ES-I3 (cell line): ENCODE results near the gene PTPRG.

Source experiments
- H3K36me3 ChIP-seq: 2 replicates; pipeline ENCODE4 v1.6.1; 2013; ENCODE audit warnings: mild to moderate bottlenecking, low read length, control low read depth, moderate library complexity; ENCODE audit not compliant: insufficient read depth
- H3K4me1 ChIP-seq: 2 replicates; pipeline ENCODE4 v1.6.1; 2013; ENCODE audit warnings: mild to moderate bottlenecking, control low read depth, low read length; ENCODE audit not compliant: insufficient read depth
- H3K9ac ChIP-seq: 2 replicates; pipeline ENCODE4 v1.6.1; 2013; ENCODE audit warnings: low read depth, mild to moderate bottlenecking, low read length, moderate library complexity
- H3K9me3 ChIP-seq: 2 replicates; pipeline ENCODE4 v1.6.1; 2013; ENCODE audit warnings: mild to moderate bottlenecking, low read length, moderate library complexity; ENCODE audit not compliant: control insufficient read depth, insufficient read depth

Gene PTPRG

GRCh38 chr3:61570813-61571212 is 9.4 kb downstream of the PTPRG start:
- Histone ChIP-seq H3K36me3 (no peaks in the 10 kb centered on the region), H3K9me3 (no peaks in the 10 kb centered on the region), H3K9ac (no peak overlapping the region), H3K4me1 (peaks cover 24% of the 10 kb centered on the region)

GRCh38 chr3:61571516-61572336 is 10.4 kb downstream of the PTPRG start:
- Histone ChIP-seq H3K9me3 (no peaks in the 10 kb centered on the region), H3K4me1 (peaks cover 22% of the 10 kb centered on the region)

GRCh38 chr3:61572879-61573278 is 11.5 kb downstream of the PTPRG start:
- no peak overlapping the region for H3K9ac ChIP-seq
- no peaks in the 10 kb centered on the region for H3K9me3 ChIP-seq
- no peaks in the 10 kb centered on the region for H3K36me3 ChIP-seq
- H3K4me1 ChIP-seq = peaks cover 24% of the 10 kb centered on the region; the same call in 1 of the 2 replicates

More at GRCh38 chr3:61571516-61572336, 10.4 kb downstream of the PTPRG start:
- no peak overlapping the region for H3K9ac ChIP-seq
- no peaks in the 10 kb centered on the region for H3K36me3 ChIP-seq

GRCh38 chr3:61573441-61573840 is 12.1 kb downstream of the PTPRG start:
- Histone ChIP-seq H3K4me1 (peaks cover 29% of the 10 kb centered on the region; the same call in 1 of the 2 replicates), H3K36me3 (no peaks in the 10 kb centered on the region), H3K9me3 (no peaks in the 10 kb centered on the region), H3K9ac (no peak overlapping the region)

GRCh38 chr3:61574854-61575253 is 13.5 kb downstream of the PTPRG start:
- Histone ChIP-seq H3K9ac (no peak overlapping the region), H3K9me3 (no peaks in the 10 kb centered on the region), H3K36me3 (no peaks in the 10 kb centered on the region), H3K4me1 (peaks cover 31% of the 10 kb centered on the region)

- Histone ChIP-seq H3K9me3 (no peaks in the 10 kb centered on the region), H3K4me1 (peaks cover 35% of the 10 kb centered on the region), H3K9ac (no peak overlapping the region), H3K36me3 (no peaks in the 10 kb centered on the region)
These were observed 14.5 kb downstream of the PTPRG start for GRCh38 chr3:61575893-61576292.

- H3K4me1 ChIP-seq = peaks cover 33% of the 10 kb centered on the region
- no peak overlapping the region for H3K9ac ChIP-seq
- H3K9me3 ChIP-seq = no peaks in the 10 kb centered on the region
- H3K36me3 ChIP-seq = no peaks in the 10 kb centered on the region
These were observed 16.4 kb downstream of the PTPRG start for GRCh38 chr3:61577760-61578159.

GRCh38 chr3:61578667-61579367 is 17.4 kb downstream of the PTPRG start:
- H3K9ac ChIP-seq = no peak overlapping the region
- peaks cover 32% of the 10 kb centered on the region for H3K4me1 ChIP-seq
- no peaks in the 10 kb centered on the region for H3K9me3 ChIP-seq
- H3K36me3 ChIP-seq = no peaks in the 10 kb centered on the region

GRCh38 chr3:61579685-61580084 is 18.3 kb downstream of the PTPRG start:
- Histone ChIP-seq H3K9ac (no peak overlapping the region), H3K9me3 (no peaks in the 10 kb centered on the region), H3K4me1 (peaks cover 23% of the 10 kb centered on the region), H3K36me3 (no peaks in the 10 kb centered on the region)

GRCh38 chr3:61580982-61581643 is 19.7 kb downstream of the PTPRG start:
- Histone ChIP-seq H3K9ac (no peak overlapping the region), H3K4me1 (peaks cover 19% of the 10 kb centered on the region), H3K9me3 (no peaks in the 10 kb centered on the region), H3K36me3 (no peaks in the 10 kb centered on the region)

- Histone ChIP-seq H3K9me3 (no peaks in the 10 kb centered on the region), H3K4me1 (peaks cover 15% of the 10 kb centered on the region; the same call in 1 of the 2 replicates), H3K36me3 (no peaks in the 10 kb centered on the region), H3K9ac (no peak overlapping the region)
These were observed 20.9 kb downstream of the PTPRG start for GRCh38 chr3:61582287-61582686.

GRCh38 chr3:61582846-61583245 is 21.5 kb downstream of the PTPRG start:
- Histone ChIP-seq H3K9ac (no peak overlapping the region), H3K36me3 (peaks cover 2% of the 10 kb centered on the region; the same call in 1 of the 2 replicates), H3K4me1 (peaks cover 15% of the 10 kb centered on the region; the same call in 1 of the 2 replicates), H3K9me3 (no peaks in the 10 kb centered on the region)

GRCh38 chr3:61583890-61584875 is 22.8 kb downstream of the PTPRG start:
- no peak overlapping the region for H3K9ac ChIP-seq
- 0 out of 2 replicates have a peak, but pooled peaks cover 6% of the 10 kb centered on the region for H3K4me1 ChIP-seq
- no peaks in the 10 kb centered on the region for H3K9me3 ChIP-seq
- peaks cover 10% of the 10 kb centered on the region for H3K36me3 ChIP-seq
